Measurements from ENCODE around the gene GTF3C5. TPM values are rescaled to one million over a fixed set of nuclear protein-coding genes. Genes with fewer than 3 reads are reported as not detected.
A peak's percentile ranks its signal among the peaks of the same experiment; 100 is the strongest.

Gene GTF3C5
- total RNA-seq, 4 donors from 2014 or later = 48.2 to 55.3 (median 48.9) TPM

DNA sequence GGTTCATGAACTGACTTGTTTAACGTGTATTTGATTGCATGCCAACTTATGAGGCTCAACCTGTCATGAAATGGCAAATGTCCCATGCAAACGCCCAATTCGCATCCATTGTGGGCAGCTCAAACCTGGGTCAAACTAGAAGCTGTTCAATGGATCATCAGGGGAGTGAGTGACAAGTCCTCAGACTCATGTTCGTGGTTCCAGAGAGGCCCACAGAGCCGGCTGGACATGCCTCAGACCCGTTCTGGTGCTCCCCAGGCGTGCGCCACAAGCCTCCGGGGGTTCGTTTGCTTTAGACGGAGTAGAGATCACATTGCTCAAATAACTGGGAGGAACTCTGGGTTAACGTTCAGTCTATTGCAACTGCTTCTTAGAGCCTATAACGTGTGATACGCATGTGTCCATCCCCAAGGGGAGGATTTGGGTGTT, 37.3 kb upstream of the GTF3C5 start:
- Histone ChIP-seq H3K4me3 (no peak overlapping the region), H3K4me1 (peaks cover 16 to 45% (median 19%) of the 10 kb centered on the region in 3 donors), H3K27me3 (peaks cover 0 to 66% (median 0%) of the 10 kb centered on the region in 4 donors), H3K27ac (peak overlapping the region; percentile 78 to 93 (median 90)), H3K9me3 (no peaks in the 10 kb centered on the region), H3K36me3 (no peaks in the 10 kb centered on the region)
- 31 to 53% methylated on average over 5 to 14 of the region's 14 CpGs for WGBS, 2 donors
- intact Hi-C loops (cut with DNase I) = no loop called here
- DNase-seq = no peak
- TF ChIP-seq, protein P1, sequence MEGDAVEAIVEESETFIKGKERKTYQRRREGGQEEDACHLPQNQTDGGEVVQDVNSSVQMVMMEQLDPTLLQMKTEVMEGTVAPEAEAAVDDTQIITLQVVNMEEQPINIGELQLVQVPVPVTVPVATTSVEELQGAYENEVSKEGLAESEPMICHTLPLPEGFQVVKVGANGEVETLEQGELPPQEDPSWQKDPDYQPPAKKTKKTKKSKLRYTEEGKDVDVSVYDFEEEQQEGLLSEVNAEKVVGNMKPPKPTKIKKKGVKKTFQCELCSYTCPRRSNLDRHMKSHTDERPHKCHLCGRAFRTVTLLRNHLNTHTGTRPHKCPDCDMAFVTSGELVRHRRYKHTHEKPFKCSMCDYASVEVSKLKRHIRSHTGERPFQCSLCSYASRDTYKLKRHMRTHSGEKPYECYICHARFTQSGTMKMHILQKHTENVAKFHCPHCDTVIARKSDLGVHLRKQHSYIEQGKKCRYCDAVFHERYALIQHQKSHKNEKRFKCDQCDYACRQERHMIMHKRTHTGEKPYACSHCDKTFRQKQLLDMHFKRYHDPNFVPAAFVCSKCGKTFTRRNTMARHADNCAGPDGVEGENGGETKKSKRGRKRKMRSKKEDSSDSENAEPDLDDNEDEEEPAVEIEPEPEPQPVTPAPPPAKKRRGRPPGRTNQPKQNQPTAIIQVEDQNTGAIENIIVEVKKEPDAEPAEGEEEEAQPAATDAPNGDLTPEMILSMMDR (IDR thresholded peaks at IDR 0.05) = no peak
- no peak for TF ChIP-seq POLR2A (IDR thresholded peaks at IDR 0.05)

DNA sequence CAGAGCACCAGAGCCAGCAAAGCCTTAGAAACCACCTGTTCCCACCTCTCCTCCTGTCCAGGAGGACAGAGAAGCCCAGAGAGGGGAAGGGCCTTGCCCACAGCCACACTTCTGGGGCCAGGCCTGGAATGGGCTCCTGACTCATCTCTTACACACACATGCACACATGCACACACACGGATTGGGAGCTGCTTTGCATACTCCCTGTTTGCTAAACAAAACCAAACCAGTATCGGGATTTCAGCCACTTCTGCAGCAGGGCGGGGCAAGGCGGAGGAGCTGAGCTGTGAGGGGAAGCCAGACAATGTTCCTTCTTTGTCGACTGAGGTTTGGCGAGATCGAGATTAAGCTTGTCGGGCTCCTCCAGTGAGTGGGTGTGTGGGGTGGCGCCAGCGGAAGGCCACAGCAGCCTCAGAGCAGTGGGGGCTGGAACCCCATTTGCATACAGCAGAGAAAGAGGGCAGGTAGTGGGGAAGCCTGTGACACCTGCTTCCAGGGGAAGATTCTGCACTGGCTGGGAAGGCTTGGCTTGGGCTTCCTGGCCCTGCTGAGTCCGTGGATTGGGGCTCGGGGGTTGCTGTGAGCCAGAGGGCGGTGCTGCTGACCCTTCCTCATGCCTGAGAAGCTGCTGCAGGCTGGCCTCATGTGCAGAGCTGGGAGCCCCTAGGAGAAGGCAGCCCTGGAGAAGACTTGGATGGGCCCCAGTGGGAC, 36.2 kb upstream of the GTF3C5 start:
- peak overlapping the region; percentile 78 to 93 (median 90) for H3K27ac ChIP-seq

DNA sequence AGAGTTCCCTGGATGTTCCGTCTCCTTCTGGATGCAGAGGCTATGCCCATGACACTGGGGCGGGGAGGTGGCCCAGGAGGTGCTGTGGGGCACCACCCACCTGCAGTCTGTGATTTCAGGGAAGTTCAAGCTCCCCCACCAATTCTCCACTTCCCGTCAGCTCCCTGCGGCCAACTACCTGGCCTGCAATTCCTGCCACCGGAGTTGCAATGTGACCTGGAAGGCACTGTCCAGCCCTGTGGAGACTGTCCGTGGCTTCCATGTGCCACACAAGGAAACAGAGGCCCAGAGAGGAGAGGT, 35.7 kb upstream of the GTF3C5 start:
- H3K36me3 ChIP-seq = no peaks in the 10 kb centered on the region
- WGBS, 2 donors = 66 to 83% methylated on average over 4 to 5 of the region's 6 CpGs
- no peaks in the 10 kb centered on the region for H3K9me3 ChIP-seq
- no peak overlapping the region for H3K4me3 ChIP-seq
- peaks cover 16 to 45% (median 19%) of the 10 kb centered on the region in 3 donors for H3K4me1 ChIP-seq
- no peak for DNase-seq
- H3K27ac ChIP-seq = peak overlapping the region; percentile 78 to 93 (median 90)
- intact Hi-C loops (cut with DNase I) = no loop called here
- peaks cover 0 to 76% (median 0%) of the 10 kb centered on the region in 4 donors for H3K27me3 ChIP-seq
- TF ChIP-seq POLR2A (IDR thresholded peaks at IDR 0.05) = no peak
- TF ChIP-seq, protein P1 (IDR thresholded peaks at IDR 0.05) = no peak

More for the DNA sequence above, 36.2 kb upstream of the GTF3C5 start:
- H3K4me3 ChIP-seq = peak overlapping the region in 1 of 4 donors; percentile 12
- H3K9me3 ChIP-seq = no peaks in the 10 kb centered on the region
- TF ChIP-seq, protein P1 (IDR thresholded peaks at IDR 0.05) = no peak
- TF ChIP-seq POLR2A (IDR thresholded peaks at IDR 0.05) = peak in 1 of 4 donors; percentile 32
- peaks cover 0 to 74% (median 0%) of the 10 kb centered on the region in 4 donors for H3K27me3 ChIP-seq
- intact Hi-C loops (cut with DNase I) = no loop called here
- no peaks in the 10 kb centered on the region for H3K36me3 ChIP-seq
- H3K4me1 ChIP-seq = peaks cover 16 to 45% (median 19%) of the 10 kb centered on the region in 3 donors
- WGBS, 2 donors = 6 to 12% methylated on average over 3 to 5 of the region's 13 CpGs
- DNase-seq = no peak

DNA sequence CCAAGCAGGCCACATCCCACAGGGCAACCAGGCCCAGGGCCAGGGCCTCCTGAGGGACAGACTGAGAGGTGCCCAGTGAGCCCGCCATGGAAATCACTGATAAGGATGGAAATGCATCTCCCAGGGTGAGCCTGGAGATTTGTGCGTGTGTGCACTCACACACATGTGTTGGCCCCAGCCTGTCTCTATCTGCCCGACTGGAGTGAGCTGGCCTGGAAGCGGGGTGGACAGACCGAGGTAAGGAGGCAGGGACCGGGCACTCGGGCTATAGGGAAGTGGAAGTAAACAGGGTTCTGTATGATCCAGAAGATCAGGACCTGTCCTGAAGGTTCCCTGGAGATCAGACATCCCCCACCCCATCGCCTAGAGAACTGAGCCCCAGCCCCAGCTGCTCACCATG, 34.9 kb upstream of the GTF3C5 start:
- H3K27ac ChIP-seq = peak overlapping the region in 1 of 4 donors; percentile 93
- TF ChIP-seq, protein P1 (IDR thresholded peaks at IDR 0.05) = no peak
- no peak for TF ChIP-seq POLR2A (IDR thresholded peaks at IDR 0.05)
- no peaks in the 10 kb centered on the region for H3K9me3 ChIP-seq
- no peak overlapping the region for H3K4me3 ChIP-seq
- peaks cover 0 to 76% (median 0%) of the 10 kb centered on the region in 4 donors for H3K27me3 ChIP-seq
- no peaks in the 10 kb centered on the region for H3K36me3 ChIP-seq
- intact Hi-C loops (cut with DNase I) = no loop called here
- 73 to 89% methylated on average over 5 to 7 of the region's 8 CpGs for WGBS, 2 donors
- no peak for DNase-seq
- peaks cover 16 to 46% (median 19%) of the 10 kb centered on the region in 3 donors for H3K4me1 ChIP-seq

DNA sequence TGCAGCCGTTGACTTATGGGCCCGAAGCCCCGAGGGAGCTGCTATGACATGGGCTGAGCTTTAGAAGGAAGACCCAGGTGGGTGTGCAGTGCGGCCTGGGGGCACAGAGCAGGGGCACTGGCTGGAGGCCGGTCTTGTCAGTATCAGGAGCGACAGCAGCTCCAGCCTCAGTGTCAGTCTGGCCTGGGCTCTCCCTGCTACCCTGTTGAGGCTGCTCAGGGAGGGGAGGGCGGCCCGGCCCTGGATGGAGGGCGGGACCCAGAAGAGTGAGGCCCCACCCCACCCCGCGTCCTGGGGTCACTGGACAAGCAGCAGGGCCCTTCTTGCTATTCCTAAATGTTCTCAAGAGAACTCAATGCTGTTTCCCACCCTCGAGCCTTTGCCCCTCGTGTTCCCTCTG, 34.3 kb upstream of the GTF3C5 start:
- H3K4me1 ChIP-seq = peaks cover 16 to 52% (median 20%) of the 10 kb centered on the region in 3 donors
- H3K4me3 ChIP-seq = no peak overlapping the region
- H3K36me3 ChIP-seq = no peaks in the 10 kb centered on the region
- WGBS, 2 donors = 66 to 81% methylated on average over 10 to 13 of the region's 13 CpGs
- intact Hi-C loops (cut with DNase I) = no loop called here
- no peak for DNase-seq
- H3K9me3 ChIP-seq = no peaks in the 10 kb centered on the region
- no peak for TF ChIP-seq POLR2A (IDR thresholded peaks at IDR 0.05)
- no peak overlapping the region for H3K27ac ChIP-seq
- peaks cover 0 to 72% (median 0%) of the 10 kb centered on the region in 4 donors for H3K27me3 ChIP-seq
